LNCaP clone FGC (cell line): ENCODE results near the gene COL6A6.
"Not testable (repeated sequence)": the region's sequence is repeated elsewhere in the genome, so short reads cannot be mapped to it uniquely, and the experiment has no call there.

Source experiments
- DNase-seq: peaks from one replicate; pipeline ENCODE4 v3.0.0-alpha.2; 2011; ENCODE audit warnings: low read depth
- H3K4me3 ChIP-seq: 2 replicates; pipeline ENCODE4 v1.5.1; 2011; ENCODE audit warnings: mild to moderate bottlenecking, low read depth, low read length, control low read depth
- TF ChIP-seq, protein P1 (sequence below): IDR thresholded peaks from 2 replicates; pipeline ENCODE4 v1.5.1; 2012; ENCODE audit warnings: mild to moderate bottlenecking; ENCODE audit not compliant: control insufficient read depth, insufficient read depth; ENCODE audit errors: extremely low read depth

The COL6A6 gene

DNA sequence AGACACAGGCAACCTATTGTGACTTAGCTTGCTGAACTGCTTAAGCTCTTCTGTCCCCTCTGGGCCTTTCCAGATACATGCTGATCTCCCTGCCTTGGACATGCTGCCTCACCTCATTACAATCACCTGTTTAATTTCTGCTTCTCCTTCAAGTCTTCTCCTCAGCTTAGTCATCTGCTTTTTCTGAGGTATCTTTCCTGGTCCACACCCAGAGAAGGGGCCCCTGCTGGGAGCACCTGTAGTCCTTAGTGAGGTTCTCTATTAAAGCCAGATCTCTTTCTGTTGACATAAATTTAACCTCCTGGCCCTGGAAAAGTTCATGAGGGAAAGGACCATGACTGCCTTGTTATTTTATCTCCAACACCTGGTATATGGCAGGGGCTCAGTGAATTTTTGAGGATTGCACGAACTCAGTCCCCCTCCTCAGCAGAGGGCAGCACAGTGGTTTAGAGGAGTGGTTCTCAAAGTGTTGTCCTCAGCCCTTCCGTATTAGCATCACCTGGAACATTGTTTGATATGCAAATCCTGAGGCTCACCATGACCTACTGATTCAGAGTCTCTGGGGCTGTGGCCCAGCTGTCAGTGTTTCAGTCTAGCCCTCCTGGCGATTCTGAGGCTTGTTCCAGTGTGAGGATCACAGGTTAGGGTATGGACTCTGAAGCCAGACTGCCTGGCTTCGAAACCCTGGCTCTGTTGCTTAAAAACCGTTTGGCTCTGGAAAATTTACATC is 12.7 kb downstream of the COL6A6 start:
- no peak overlapping the region for H3K4me3 ChIP-seq
- TF ChIP-seq, protein P1, sequence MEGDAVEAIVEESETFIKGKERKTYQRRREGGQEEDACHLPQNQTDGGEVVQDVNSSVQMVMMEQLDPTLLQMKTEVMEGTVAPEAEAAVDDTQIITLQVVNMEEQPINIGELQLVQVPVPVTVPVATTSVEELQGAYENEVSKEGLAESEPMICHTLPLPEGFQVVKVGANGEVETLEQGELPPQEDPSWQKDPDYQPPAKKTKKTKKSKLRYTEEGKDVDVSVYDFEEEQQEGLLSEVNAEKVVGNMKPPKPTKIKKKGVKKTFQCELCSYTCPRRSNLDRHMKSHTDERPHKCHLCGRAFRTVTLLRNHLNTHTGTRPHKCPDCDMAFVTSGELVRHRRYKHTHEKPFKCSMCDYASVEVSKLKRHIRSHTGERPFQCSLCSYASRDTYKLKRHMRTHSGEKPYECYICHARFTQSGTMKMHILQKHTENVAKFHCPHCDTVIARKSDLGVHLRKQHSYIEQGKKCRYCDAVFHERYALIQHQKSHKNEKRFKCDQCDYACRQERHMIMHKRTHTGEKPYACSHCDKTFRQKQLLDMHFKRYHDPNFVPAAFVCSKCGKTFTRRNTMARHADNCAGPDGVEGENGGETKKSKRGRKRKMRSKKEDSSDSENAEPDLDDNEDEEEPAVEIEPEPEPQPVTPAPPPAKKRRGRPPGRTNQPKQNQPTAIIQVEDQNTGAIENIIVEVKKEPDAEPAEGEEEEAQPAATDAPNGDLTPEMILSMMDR, result no peak
- no peak for DNase-seq

DNA sequence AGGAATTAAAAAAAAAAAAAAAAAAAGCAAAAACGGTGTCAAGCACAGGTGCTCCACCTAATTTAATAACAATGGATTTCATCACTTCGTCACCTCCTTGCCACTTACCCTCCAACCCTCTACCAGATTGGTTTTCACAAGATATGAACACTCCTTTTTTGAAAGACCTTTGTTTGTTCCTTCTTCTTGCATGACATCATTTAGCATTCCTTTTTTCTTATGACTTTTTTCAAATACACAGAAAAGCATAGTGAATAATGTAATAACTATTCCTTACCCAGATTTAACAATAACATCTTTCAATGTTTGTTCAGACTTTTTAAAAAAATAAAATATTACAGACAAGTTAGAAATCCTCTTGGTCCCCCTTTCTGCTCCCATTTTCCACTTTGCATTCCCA is 16.3 kb downstream of the COL6A6 start:
- TF ChIP-seq, protein P1, result no peak
- DNase-seq, result no peak

DNA sequence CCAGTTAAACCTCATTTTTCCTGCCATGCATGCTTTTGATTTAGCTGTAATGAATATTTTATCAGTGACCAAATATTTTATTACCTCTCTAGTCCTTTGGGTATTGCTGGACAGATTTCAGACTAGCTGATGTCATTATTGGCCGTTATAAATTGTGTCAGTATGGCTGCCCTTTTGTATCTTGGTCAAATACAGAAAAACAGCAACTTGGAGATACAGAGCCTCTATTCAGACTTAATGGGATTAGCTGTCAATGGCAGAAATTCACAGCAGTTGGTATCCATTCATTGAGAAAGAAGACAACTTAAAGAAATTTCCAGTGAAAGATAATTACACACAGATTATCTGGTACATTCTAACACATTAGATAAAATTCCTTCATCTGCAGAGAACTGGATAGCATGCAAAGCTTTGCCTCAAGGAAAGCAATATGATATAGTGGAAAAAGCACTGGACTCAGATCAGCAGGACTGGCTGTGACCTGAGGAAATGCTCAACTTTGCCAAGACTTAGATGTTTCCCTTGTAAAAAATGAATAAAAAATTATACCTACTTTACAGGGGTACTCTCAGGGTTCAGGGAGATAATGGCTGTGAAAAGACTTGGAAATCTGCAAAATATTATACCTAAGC is 20.8 kb downstream of the COL6A6 start:
- DNase-seq, result no peak
- no peak overlapping the region for H3K4me3 ChIP-seq
- TF ChIP-seq, protein P1, result no peak

More for the DNA sequence above, 16.3 kb downstream of the COL6A6 start:
- no peak overlapping the region for H3K4me3 ChIP-seq

- TF ChIP-seq, protein P1, result peak; percentile 52
- no peak for DNase-seq
- H3K4me3 ChIP-seq, result no peak overlapping the region
Measured at GRCh38 chr3:130539005-130539404, 22.0 kb downstream of the COL6A6 start.

DNA sequence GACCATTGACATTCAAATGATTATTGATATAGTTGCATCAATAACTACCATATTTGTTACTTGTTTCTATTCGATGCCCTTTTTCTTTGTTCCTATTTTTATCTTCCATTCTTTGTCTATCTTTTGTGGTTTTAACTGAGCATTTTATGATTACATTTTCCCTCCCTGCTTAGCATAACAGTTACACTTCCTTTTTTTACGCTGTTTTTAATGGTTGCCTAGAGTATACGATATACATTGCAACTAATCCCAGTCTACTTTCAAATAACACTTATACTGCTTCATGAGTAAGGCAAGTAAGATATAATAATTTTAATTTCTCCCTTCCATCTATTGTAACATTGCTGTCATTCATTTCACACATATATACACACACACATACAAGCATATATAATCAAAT is 26.3 kb downstream of the COL6A6 start:
- TF ChIP-seq, protein P1, result no peak
- H3K4me3 ChIP-seq, result no peak overlapping the region
- no peak for DNase-seq

DNA sequence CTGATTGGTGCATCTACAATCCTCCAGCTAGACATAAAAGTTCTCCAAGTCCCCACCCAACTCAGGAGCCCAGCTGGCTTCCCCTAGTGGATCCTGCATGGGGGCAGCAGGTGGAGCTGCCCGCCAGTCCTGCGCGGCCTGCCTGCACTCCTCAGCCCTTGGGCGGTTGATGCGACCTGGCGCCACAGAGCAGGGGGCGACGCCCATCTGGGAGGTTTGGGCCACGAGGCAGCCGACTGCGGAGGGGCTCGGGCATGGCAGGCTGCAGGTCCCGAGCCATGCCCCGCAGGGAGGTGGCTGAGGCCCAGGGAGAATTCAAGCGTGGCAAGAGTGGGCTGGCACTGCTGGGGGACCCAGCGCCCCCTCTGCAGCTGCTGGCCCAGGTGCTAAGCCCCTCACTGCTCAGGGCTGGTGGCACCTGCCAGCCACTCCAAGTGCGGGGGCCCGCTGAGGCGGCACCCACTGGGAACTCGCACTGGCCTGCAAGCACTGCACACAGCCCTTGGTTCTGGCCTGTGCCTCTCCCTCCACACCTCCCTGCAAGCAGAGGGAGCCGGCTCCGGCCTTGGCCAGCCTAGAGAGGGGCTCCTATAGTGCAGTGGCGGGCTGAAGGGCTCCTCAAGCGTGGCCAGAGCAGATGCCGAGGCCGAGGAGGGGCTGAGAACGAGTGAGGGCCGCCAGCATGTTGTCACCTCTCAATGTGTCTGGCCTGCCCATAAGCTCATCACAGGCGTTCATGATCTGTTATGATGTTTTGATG is 30.1 kb downstream of the COL6A6 start:
- TF ChIP-seq, protein P1, result no peak
- DNase-seq, result no peak
- no peak overlapping the region for H3K4me3 ChIP-seq

- DNase-seq, H3K4me3 ChIP-seq: not testable (repeated sequence)
Measured at GRCh38 chr3:130547680-130548065, 30.7 kb downstream of the COL6A6 start.
